BLaER1 treated with 17β-estradiol and CSF1 and Interleukin-3, amounts not matched to agents 10 nM and 100 nM (cell line): ENCODE data around the gene HSD17B11.
A peak's percentile ranks its signal among the peaks of the same experiment; 100 is the strongest.
"Not testable (repeated sequence)": the region's sequence is repeated elsewhere in the genome, so short reads cannot be mapped to it uniquely, and the experiment has no call there.

Experiments
- H3K27ac ChIP-seq, 11 experiments: shearing (Covaris generic); formaldehyde crosslinking; 2 replicates each; pipeline ENCODE4 v1.8.1; 2022
- H3K27me3 ChIP-seq, 11 experiments: shearing (Covaris generic); formaldehyde crosslinking; 2 replicates each; pipeline ENCODE4 v1.8.1; 2022
- H3K36me3 ChIP-seq, 11 experiments: shearing (Covaris generic); formaldehyde crosslinking; 2 replicates each; pipeline ENCODE4 v1.8.1; 2022
- H3K4me1 ChIP-seq, 10 experiments: shearing (Covaris generic); formaldehyde crosslinking; 2 replicates each; pipeline ENCODE4 v1.8.1; 2022
- H3K4me2 ChIP-seq, 11 experiments: shearing (Covaris generic); formaldehyde crosslinking; 2 replicates each; pipeline ENCODE4 v1.8.1; 2022
- H3K4me3 ChIP-seq, 10 experiments: shearing (Covaris generic); formaldehyde crosslinking; 2 replicates each; pipeline ENCODE4 v1.8.1; 2022
- H3K9ac ChIP-seq, 11 experiments: shearing (Covaris generic); formaldehyde crosslinking; 2 replicates each; pipeline ENCODE4 v1.8.1; 2022
- H3K9me3 ChIP-seq, 11 experiments: shearing (Covaris generic); formaldehyde crosslinking; replicated peaks in 1 of 11; 2 replicates each; pipeline ENCODE4 v1.8.1; 2022
- H4K20me1 ChIP-seq, 11 experiments: shearing (Covaris generic); formaldehyde crosslinking; 2 replicates each; pipeline ENCODE4 v1.8.1; 2022
- Cebpa-rat ChIP-seq, 11 experiments: shearing (Covaris generic); IDR thresholded peaks; 2 replicates each; pipeline ENCODE4 v1.8.1; 2022

HSD17B11 gene

DNA sequence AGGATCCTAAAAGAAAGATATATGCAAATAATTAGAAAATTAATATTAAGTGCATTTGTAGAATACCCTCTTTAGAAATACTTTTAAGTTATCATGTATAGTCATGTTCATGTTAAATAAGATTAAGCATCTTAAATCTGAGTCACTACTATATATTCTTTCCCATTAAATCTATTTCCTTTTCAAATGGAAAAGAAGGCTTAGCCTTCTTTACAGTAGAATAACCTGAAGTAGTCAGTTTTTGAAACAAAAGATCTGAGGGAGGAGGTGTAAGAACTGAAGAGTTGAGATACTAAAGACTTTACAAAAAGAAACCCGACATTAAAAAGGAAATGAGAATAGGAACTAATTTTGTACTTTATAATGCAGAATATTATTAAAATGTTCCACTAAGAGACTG lies 53.6 kb downstream of the HSD17B11 start:
- no peak for TF ChIP-seq Cebpa-rat (IDR thresholded peaks at IDR 0.05)
- Histone ChIP-seq H3K4me3 (no peak overlapping the region), H3K27ac (no peak overlapping the region), H3K4me1 (no peaks in the 10 kb centered on the region), H3K9me3 (peaks cover 33 to 60% (median 43%) of the 10 kb centered on the region in 11 experiments), H3K27me3 (no peaks in the 10 kb centered on the region), H3K4me2 (no peak overlapping the region), H3K36me3 (peaks cover 80 to 100% (median 97%) of the 10 kb centered on the region in 11 experiments), H3K9ac (no peak overlapping the region), H4K20me1 (peaks cover 0 to 10% (median 0%) of the 10 kb centered on the region in 11 experiments; a peak in 5 of 22 replicates)

GRCh38 chr4:87333267-87333666 lies 57.7 kb downstream of the HSD17B11 start:
- TF ChIP-seq Cebpa-rat (IDR thresholded peaks at IDR 0.05): no peak
- Histone ChIP-seq H3K27me3 (no peaks in the 10 kb centered on the region), H3K4me3 (peak overlapping the region in 2 of 10 experiments; percentile 22 to 37; a peak in 3 of 20 replicates), H3K4me1 (no peaks in the 10 kb centered on the region), H3K9ac (no peak overlapping the region), H3K4me2 (no peak overlapping the region), H4K20me1 (no peaks in the 10 kb centered on the region), H3K36me3 (peaks cover 45 to 65% (median 58%) of the 10 kb centered on the region in 11 experiments), H3K27ac (no peak overlapping the region), H3K9me3 (peaks cover 44 to 82% (median 58%) of the 10 kb centered on the region in 11 experiments)

DNA sequence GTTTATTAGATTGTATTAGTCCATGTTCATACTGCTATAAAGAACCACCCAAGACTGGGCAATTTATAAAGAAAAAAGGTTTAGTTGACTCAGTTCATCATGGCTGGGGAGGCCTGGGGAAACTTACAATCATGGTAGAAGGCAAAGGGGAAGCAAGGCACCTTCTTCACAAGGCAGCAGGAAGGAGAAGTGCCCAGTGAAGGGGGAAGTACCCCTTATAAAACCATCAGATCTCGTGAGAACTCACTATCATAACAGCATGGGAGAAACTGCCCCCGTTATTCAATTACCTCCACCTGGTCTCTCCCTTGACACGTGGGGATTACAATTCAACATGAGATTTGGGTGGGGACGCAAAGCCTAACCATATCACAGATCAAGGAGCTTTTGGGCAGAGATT lies 60.2 kb downstream of the HSD17B11 start:
- Histone ChIP-seq H3K9me3 (peaks cover 40 to 67% (median 52%) of the 10 kb centered on the region in 11 experiments), H3K36me3 (peaks cover 27 to 42% (median 33%) of the 10 kb centered on the region in 11 experiments), H3K27me3 (no peaks in the 10 kb centered on the region), H3K9ac (no peak overlapping the region), H3K4me3 (no peak overlapping the region), H4K20me1 (no peaks in the 10 kb centered on the region), H3K4me2 (no peak overlapping the region), H3K27ac (no peak overlapping the region), H3K4me1 (no peaks in the 10 kb centered on the region)
- no peak for TF ChIP-seq Cebpa-rat (IDR thresholded peaks at IDR 0.05)

DNA sequence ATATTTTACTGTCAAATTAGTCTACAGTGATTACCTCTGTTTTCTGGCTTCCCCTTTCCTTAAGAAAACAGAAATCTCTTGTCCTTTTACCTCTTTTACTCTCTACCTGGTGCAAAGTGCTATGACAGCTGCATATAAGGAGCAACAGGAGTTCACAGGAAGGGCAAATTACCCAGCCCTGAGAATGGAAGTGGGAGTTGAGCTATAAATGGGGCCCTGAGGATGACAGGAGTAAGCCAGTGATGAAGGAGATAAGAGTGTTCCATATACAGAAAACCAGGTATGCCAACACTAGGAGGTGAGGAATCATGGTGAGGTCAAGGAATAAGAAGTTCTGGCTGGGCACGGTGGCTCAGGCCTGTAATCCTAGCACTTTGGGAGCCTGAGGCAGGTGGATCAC lies 63.9 kb downstream of the HSD17B11 start:
- TF ChIP-seq Cebpa-rat (IDR thresholded peaks at IDR 0.05): no peak
- Histone ChIP-seq H3K27me3 (no peaks in the 10 kb centered on the region), H3K4me1 (peaks cover 0 to 7% (median 0%) of the 10 kb centered on the region in 10 experiments; a peak in 1 of 20 replicates), H3K36me3 (peaks cover 0 to 6% (median 0%) of the 10 kb centered on the region in 11 experiments; a peak in 3 of 22 replicates), H3K4me2 (no peak overlapping the region), H3K9me3 (peaks cover 8 to 31% (median 16%) of the 10 kb centered on the region in 11 experiments; a peak in 20 of 22 replicates), H3K4me3 (no peak overlapping the region), H4K20me1 (no peaks in the 10 kb centered on the region), H3K9ac (no peak overlapping the region), H3K27ac (no peak overlapping the region)

GRCh38 chr4:87326460-87326859 lies 64.5 kb downstream of the HSD17B11 start:
- TF ChIP-seq Cebpa-rat (IDR thresholded peaks at IDR 0.05): no peak
- Histone ChIP-seq H3K27ac (no peak overlapping the region), H3K36me3 (peaks cover 0 to 5% (median 0%) of the 10 kb centered on the region in 11 experiments; a peak in 1 of 22 replicates), H3K9me3 (peaks cover 1 to 24% (median 10%) of the 10 kb centered on the region in 11 experiments; a peak in 19 of 22 replicates), H4K20me1 (no peaks in the 10 kb centered on the region), H3K4me3 (no peak overlapping the region), H3K4me1 (peaks cover 0 to 7% (median 0%) of the 10 kb centered on the region in 10 experiments; a peak in 1 of 20 replicates), H3K4me2 (no peak overlapping the region), H3K9ac (no peak overlapping the region), H3K27me3 (no peaks in the 10 kb centered on the region)

DNA sequence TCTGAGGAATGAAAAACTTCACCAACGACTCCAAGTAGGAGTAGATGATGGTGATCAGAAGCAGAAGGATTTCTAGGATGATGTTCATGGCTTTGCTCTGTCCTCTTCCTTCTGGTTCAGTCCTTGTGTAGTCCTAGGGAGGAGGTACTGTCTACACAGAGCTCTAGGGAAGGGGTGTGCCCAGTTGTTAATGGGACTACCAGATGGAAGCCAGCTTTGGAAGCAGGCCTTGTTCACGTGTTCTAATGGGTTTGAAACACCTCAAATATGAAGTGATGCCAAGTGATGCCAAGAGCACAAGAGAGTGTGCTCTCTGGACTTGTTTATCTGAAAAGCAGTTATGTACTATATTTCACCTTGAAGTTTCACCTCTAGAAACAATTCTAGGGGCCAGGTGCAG lies 68.2 kb downstream of the HSD17B11 start, which contains the start of gene HSD17B13:
Gene HSD17B13 (minus strand): TSS at position 129 of the 400 bp plus-strand sequence. CDS start 41 bp downstream, at position 88.
- H4K20me1 ChIP-seq: no peaks in the 10 kb centered on the region
- no peak within 1 kb of the TSS for H3K9ac ChIP-seq
- H3K4me2 ChIP-seq: no peak within 1 kb of the TSS
- no peak within 1 kb of the TSS for H3K27ac ChIP-seq
- H3K4me1 ChIP-seq: peaks cover 0 to 7% (median 0%) of the 10 kb centered on the region in 10 experiments; a peak in 1 of 20 replicates
- H3K4me3 ChIP-seq: no peak within 1 kb of the TSS
- no peaks in the 10 kb centered on the region for H3K27me3 ChIP-seq
- H3K36me3 ChIP-seq: no peaks in the 10 kb centered on the region
- no peaks in the 10 kb centered on the region for H3K9me3 ChIP-seq
- no peak for TF ChIP-seq Cebpa-rat (IDR thresholded peaks at IDR 0.05)

- H3K27ac ChIP-seq: no peak overlapping the region
- peaks cover 0 to 7% (median 0%) of the 10 kb centered on the region in 10 experiments; a peak in 1 of 20 replicates for H3K4me1 ChIP-seq
- no peaks in the 10 kb centered on the region for H4K20me1 ChIP-seq
- no peak overlapping the region for H3K4me3 ChIP-seq
- H3K27me3 ChIP-seq: no peaks in the 10 kb centered on the region
- no peak for TF ChIP-seq Cebpa-rat (IDR thresholded peaks at IDR 0.05)
- no peak overlapping the region for H3K4me2 ChIP-seq
- H3K9ac ChIP-seq: no peak overlapping the region
- H3K9me3 ChIP-seq: no peaks in the 10 kb centered on the region
- H3K36me3 ChIP-seq: no peaks in the 10 kb centered on the region; a peak in 1 of 22 replicates
These were observed 69.1 kb downstream of the HSD17B11 start for GRCh38 chr4:87321888-87322287.

GRCh38 chr4:87317527-87317926 lies 73.5 kb downstream of the HSD17B11 start:
- no peak for TF ChIP-seq Cebpa-rat (IDR thresholded peaks at IDR 0.05)
- H3K4me3 ChIP-seq: no peak overlapping the region
- H3K9ac ChIP-seq: no peak overlapping the region
- H4K20me1 ChIP-seq: no peaks in the 10 kb centered on the region
- no peaks in the 10 kb centered on the region for H3K4me1 ChIP-seq
- H3K36me3 ChIP-seq: peaks cover 0 to 16% (median 0%) of the 10 kb centered on the region in 11 experiments; a peak in 1 of 22 replicates
- no peak overlapping the region for H3K4me2 ChIP-seq
- no peaks in the 10 kb centered on the region for H3K9me3 ChIP-seq
- no peak overlapping the region for H3K27ac ChIP-seq
- H3K27me3 ChIP-seq: no peaks in the 10 kb centered on the region

DNA sequence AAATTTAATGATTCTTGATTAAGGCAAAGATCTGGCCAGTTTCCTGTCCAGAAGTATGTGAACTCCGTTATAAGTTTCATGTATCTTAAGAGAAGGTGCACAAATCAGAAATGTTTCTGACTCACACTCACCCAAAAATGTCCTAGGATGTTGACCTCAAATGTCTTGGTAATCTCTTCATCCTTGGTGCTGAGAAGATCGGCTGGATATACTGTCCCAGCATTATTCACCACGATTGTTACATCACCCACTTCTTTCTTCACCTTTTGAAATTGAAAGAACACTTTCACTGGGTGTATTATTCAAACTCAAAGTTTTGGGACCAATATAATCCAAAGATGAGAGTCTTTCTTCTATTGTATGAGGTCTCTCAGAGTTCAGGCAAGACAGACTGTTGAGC lies 74.0 kb downstream of the HSD17B11 start:
- H3K27me3 ChIP-seq: no peaks in the 10 kb centered on the region
- no peaks in the 10 kb centered on the region for H3K4me1 ChIP-seq
- H3K9ac ChIP-seq: no peak overlapping the region
- no peaks in the 10 kb centered on the region for H4K20me1 ChIP-seq
- no peak overlapping the region for H3K27ac ChIP-seq
- no peak overlapping the region for H3K4me2 ChIP-seq
- H3K9me3 ChIP-seq: no peaks in the 10 kb centered on the region
- TF ChIP-seq Cebpa-rat (IDR thresholded peaks at IDR 0.05): no peak
- peaks cover 0 to 16% (median 0%) of the 10 kb centered on the region in 11 experiments; a peak in 1 of 22 replicates for H3K36me3 ChIP-seq
- H3K4me3 ChIP-seq: no peak overlapping the region

GRCh38 chr4:87315000-87315399 lies 76.0 kb downstream of the HSD17B11 start:
- H3K4me2 ChIP-seq, H3K4me1 ChIP-seq, H3K27me3 ChIP-seq, H3K9me3 ChIP-seq, H3K9ac ChIP-seq, H4K20me1 ChIP-seq, H3K27ac ChIP-seq, H3K4me3 ChIP-seq: not testable (repeated sequence)
- peaks cover 0 to 16% (median 0%) of the 10 kb centered on the region in 11 experiments; a peak in 6 of 22 replicates for H3K36me3 ChIP-seq
